Colonic mucosa (tissue), 4 donors: ENCODE data around the gene NUBP2. TPM values are rescaled to one million over a fixed set of nuclear protein-coding genes. Genes with fewer than 3 reads are reported as not detected.

Experiments
- DNase-seq: peaks from one replicate; pipeline ENCODE4 v3.0.0-alpha.2; 2020
- H3K27ac ChIP-seq: fragments of 200-600 bp; one replicate; pipeline ENCODE4 v1.8.0; 2021
- H3K27me3 ChIP-seq: fragments of 200-600 bp; one replicate; pipeline ENCODE4 v1.8.0; 2021
- H3K36me3 ChIP-seq: fragments of 200-600 bp; one replicate; pipeline ENCODE4 v1.8.0; 2021
- H3K4me1 ChIP-seq: fragments of 200-600 bp; one replicate; pipeline ENCODE4 v1.8.0; 2021; ENCODE audit warnings: mild to moderate bottlenecking
- H3K4me3 ChIP-seq: fragments of 200-600 bp; one replicate; pipeline ENCODE4 v1.8.0; 2021
- H3K9ac ChIP-seq, 2 donors: one replicate each; pipeline ENCODE4 v1.7.0; 2013; ENCODE audit warnings: control low read depth in 2 of 2, low read depth in 2 of 2, low read length in 2 of 2
- H3K9me3 ChIP-seq: fragments of 200-600 bp; one replicate; pipeline ENCODE4 v1.8.0; 2021
- CTCF ChIP-seq: fragments of 200-600 bp; IDR thresholded peaks from one replicate; pipeline ENCODE4 v1.8.0; 2022; ENCODE audit warnings: antibody characterized with exemption, mild to moderate bottlenecking
- intact Hi-C: fragments of 100-400 bp; cut with DNase I; formaldehyde crosslinking; loops from one replicate; pipeline ENCODE4 v1.14.1; 2022
- total RNA-seq, 2 donors: library from RNA; stranded (reverse); fragmentation: NEBNext Ultra II Directional in 1 of 2; extraction: Animal tissue kit (Norgen Biotek cat#: 25700) in 1 of 2; gene quantifications; one replicate each; pipeline ENCODE4 v1.2.1, GENCODE V29; 2021
- donor health status: healthy.
- donor health status: DM: no; HTN: no; CAD: no.
- donor health status: DM: no; HTN: no; CAD: no.

The NUBP2 gene
- total RNA-seq, 2 donors from 2014 or later: 30.0 to 72.8 TPM

GRCh38 chr16:1745900-1746692 is 36.7 kb upstream of the NUBP2 start:
- H3K9ac ChIP-seq: no peak overlapping the region

GRCh38 chr16:1746693-1747195 is 36.0 kb upstream of the NUBP2 start:
- H3K4me1 ChIP-seq: no peaks in the 10 kb centered on the region
- intact Hi-C loops: no loop called here
- no peak overlapping the region for H3K9ac ChIP-seq
- TF ChIP-seq CTCF: no peak
- no peak overlapping the region for H3K27ac ChIP-seq
- H3K27me3 ChIP-seq: no peaks in the 10 kb centered on the region
- H3K4me3 ChIP-seq: no peak overlapping the region
- H3K36me3 ChIP-seq: no peaks in the 10 kb centered on the region
- H3K9me3 ChIP-seq: no peaks in the 10 kb centered on the region
- no peak for DNase-seq

More at GRCh38 chr16:1745900-1746692, 36.7 kb upstream of the NUBP2 start:
- TF ChIP-seq CTCF: no peak
- H3K27ac ChIP-seq: no peak overlapping the region
- no peaks in the 10 kb centered on the region for H3K36me3 ChIP-seq
- intact Hi-C loops: no loop called here
- H3K4me1 ChIP-seq: no peaks in the 10 kb centered on the region
- DNase-seq: no peak
- H3K4me3 ChIP-seq: no peak overlapping the region
- no peaks in the 10 kb centered on the region for H3K27me3 ChIP-seq
- H3K9me3 ChIP-seq: no peaks in the 10 kb centered on the region

DNA sequence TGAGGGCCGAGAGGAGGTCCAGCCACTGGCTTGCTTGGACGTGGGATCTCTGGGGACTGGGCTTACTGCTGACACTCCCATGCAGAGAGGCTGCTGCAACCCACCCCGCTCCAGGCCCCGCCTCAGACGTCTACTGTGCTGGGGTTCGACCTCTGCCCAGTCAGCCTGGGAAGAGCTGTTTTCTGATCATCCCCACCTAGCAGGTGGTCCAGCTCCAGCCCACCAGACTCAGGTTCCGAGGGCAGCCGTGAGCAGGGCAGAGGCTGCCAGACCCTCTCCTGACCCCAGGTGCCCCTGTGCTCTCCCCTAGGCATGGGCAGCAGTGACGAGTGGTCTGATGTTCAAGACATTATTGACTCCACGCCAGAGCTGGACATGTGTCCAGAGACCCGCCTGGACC is 34.8 kb upstream of the NUBP2 start:
- no peaks in the 10 kb centered on the region for H3K27me3 ChIP-seq
- H3K4me3 ChIP-seq: no peak overlapping the region
- no peak for DNase-seq
- H3K27ac ChIP-seq: no peak overlapping the region
- TF ChIP-seq CTCF: no peak
- no peaks in the 10 kb centered on the region for H3K4me1 ChIP-seq
- intact Hi-C loops: no loop called here
- no peak overlapping the region for H3K9ac ChIP-seq
- H3K9me3 ChIP-seq: no peaks in the 10 kb centered on the region
- no peaks in the 10 kb centered on the region for H3K36me3 ChIP-seq

- TF ChIP-seq CTCF: no peak
- H3K4me3 ChIP-seq: no peak overlapping the region
- H3K27me3 ChIP-seq: no peaks in the 10 kb centered on the region
- H3K36me3 ChIP-seq: no peaks in the 10 kb centered on the region
- no peak overlapping the region for H3K27ac ChIP-seq
- intact Hi-C loops: no loop called here
- no peaks in the 10 kb centered on the region for H3K4me1 ChIP-seq
- DNase-seq: no peak
- H3K9me3 ChIP-seq: no peaks in the 10 kb centered on the region
- no peak overlapping the region for H3K9ac ChIP-seq
Measured at GRCh38 chr16:1749152-1750117, 33.3 kb upstream of the NUBP2 start.

GRCh38 chr16:1751946-1752345 is 30.8 kb upstream of the NUBP2 start:
- H3K9ac ChIP-seq: no peak overlapping the region
- no peak for DNase-seq
- intact Hi-C loops: no loop called here
- H3K4me3 ChIP-seq: no peak overlapping the region
- no peak for TF ChIP-seq CTCF
- no peak overlapping the region for H3K27ac ChIP-seq
- H3K4me1 ChIP-seq: no peaks in the 10 kb centered on the region
- H3K9me3 ChIP-seq: no peaks in the 10 kb centered on the region
- no peaks in the 10 kb centered on the region for H3K27me3 ChIP-seq
- no peaks in the 10 kb centered on the region for H3K36me3 ChIP-seq
